GM12878 (cell line): ENCODE measurements around the gene SLC35G6. TPM values are rescaled to one million over a fixed set of nuclear protein-coding genes. Genes with fewer than 3 reads are reported as not detected.

ENCODE experiments used
- BMI1 ChIP-seq: fragments of 450-650 bp; IDR thresholded peaks from 2 replicates; pipeline ENCODE4 v1.6.1; 2016; ENCODE audit warnings: mild to moderate bottlenecking, moderate library complexity, borderline replicate concordance
- CHD2 ChIP-seq: IDR thresholded peaks from 2 replicates; pipeline ENCODE4 v1.6.1; 2011; ENCODE audit warnings: low read depth, low read length, improper control_type of control experiment, borderline replicate concordance
- EZH2 ChIP-seq: IDR thresholded peaks from 2 replicates; pipeline ENCODE4 v1.6.1; 2012; ENCODE audit warnings: low read depth, mild to moderate bottlenecking, control low read depth, inconsistent platforms, low read length, borderline replicate concordance; ENCODE audit not compliant: control insufficient read depth
- HDAC6 ChIP-seq: fragments of 200-600 bp; sonication (generic); IDR thresholded peaks from one replicate; pipeline ENCODE4 v1.8.0; 2017; ENCODE audit warnings: antibody characterized with exemption; ENCODE audit not compliant: unreplicated experiment
- LARP7 ChIP-seq: fragments of 450-650 bp; IDR thresholded peaks from 2 replicates; pipeline ENCODE4 v1.6.1; 2017; ENCODE audit warnings: mild to moderate bottlenecking
- MXI1 ChIP-seq: fragments of 150-350 bp; IDR thresholded peaks from 2 replicates; pipeline ENCODE4 v1.6.1; 2011; ENCODE audit warnings: low read depth, mild to moderate bottlenecking, inconsistent platforms, low read length, improper control_type of control experiment
- RAD21 ChIP-seq: IDR thresholded peaks from 2 replicates; pipeline ENCODE4 v1.6.1; 2011; ENCODE audit warnings: mild to moderate bottlenecking, low read depth, low read length, moderate library complexity; ENCODE audit not compliant: insufficient read depth
- RB1 ChIP-seq: fragments of 450-650 bp; formaldehyde crosslinking; IDR thresholded peaks from 2 replicates; pipeline ENCODE4 v1.6.1; 2017; ENCODE audit warnings: mild to moderate bottlenecking, borderline replicate concordance
- SPI1 ChIP-seq: IDR thresholded peaks from 2 replicates; pipeline ENCODE4 v1.6.1; 2011; ENCODE audit warnings: low read depth, mild to moderate bottlenecking, low read length, moderate library complexity, borderline replicate concordance; ENCODE audit not compliant: insufficient read depth
- polyA plus RNA-seq, 11 experiments: library from polyadenylated mRNA; depleted of rRNA in 4 of 11; unstranded in 6 of 11; stranded (reverse) in 5 of 11; fragments of >200 nt; fragmentation: Nextera tagmentation in 4 of 11; fragmentation: Illumina TruSeq in 1 of 11; extraction: Ambion mirVana in 4 of 11; extraction: Trizol in 1 of 11; gene quantifications; 1 replicate in 1 of 11; 2 replicates in 10 of 11; pipeline versions ENCODE4 v1.2.1 to v1.2.3, GENCODE V29; 2011 to 2016; ENCODE audit warnings: inconsistent platforms in 2 of 11, missing spikeins in 2 of 11, low read depth in 1 of 11
- total RNA-seq, 4 experiments: library from RNA; depleted of rRNA in 3 of 4; stranded (reverse); fragments of >200 nt in 3 of 4; fragmentation: Illumina TruSeq in 1 of 4; extraction: Trizol in 1 of 4; gene quantifications; 2 replicates each; pipeline versions ENCODE4 v1.2.1 to v1.2.3, GENCODE V29; 2013 to 2021
- TF ChIP-seq, protein P1 (sequence below): fragments of 450-650 bp; conservative IDR thresholded peaks from 2 replicates; pipeline ENCODE4 v1.6.1; 2017; ENCODE audit warnings: mild to moderate bottlenecking, moderate library complexity
- TF ChIP-seq, protein P2 (sequence below): fragments of 450-650 bp; IDR thresholded peaks from 2 replicates; pipeline ENCODE4 v1.6.1; 2017; ENCODE audit warnings: mild to moderate bottlenecking, low read depth, inconsistent platforms; ENCODE audit not compliant: poor library complexity, severe bottlenecking
- TF ChIP-seq, protein P3 (sequence below): IDR thresholded peaks from 2 replicates; pipeline ENCODE4 v1.6.1; 2011; ENCODE audit warnings: mild to moderate bottlenecking, low read depth, low read length, moderate library complexity; ENCODE audit not compliant: insufficient replicate concordance
- TF ChIP-seq, protein P4 (sequence below): IDR thresholded peaks from 2 replicates; pipeline ENCODE4 v1.6.1; 2012; ENCODE audit warnings: low read depth, low read length, improper control_type of control experiment

Gene SLC35G6
- total and polyA plus RNA-seq, 10 of the 15 experiments (the other 5 are each of a cell fraction or from before 2014, with no cell fraction given), result 0.20 TPM; not detected in 9

DNA sequence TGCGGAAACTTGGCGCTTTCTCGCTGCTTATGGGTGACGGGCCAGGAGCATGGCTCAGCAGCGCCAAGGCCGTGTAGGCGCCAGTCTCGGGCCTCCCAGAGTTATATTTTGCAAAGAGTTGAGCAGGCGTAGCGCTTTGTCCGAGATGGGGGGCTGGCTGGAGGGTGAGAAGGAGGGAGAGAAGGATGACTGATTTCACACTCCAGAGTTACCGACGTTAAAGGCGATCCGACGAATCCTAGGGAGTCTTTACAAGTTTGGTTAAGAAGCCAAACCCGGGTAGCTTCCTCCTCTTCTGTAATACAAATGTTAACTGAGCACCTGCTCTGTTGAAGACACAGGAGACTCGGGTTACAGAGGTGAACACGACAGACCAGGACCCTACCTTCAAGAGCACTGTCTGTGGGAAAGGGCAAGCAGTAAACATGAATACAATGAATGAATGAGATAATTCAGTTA lies 3.7 kb downstream of the SLC35G6 start (continued):
- TF ChIP-seq, protein P1, sequence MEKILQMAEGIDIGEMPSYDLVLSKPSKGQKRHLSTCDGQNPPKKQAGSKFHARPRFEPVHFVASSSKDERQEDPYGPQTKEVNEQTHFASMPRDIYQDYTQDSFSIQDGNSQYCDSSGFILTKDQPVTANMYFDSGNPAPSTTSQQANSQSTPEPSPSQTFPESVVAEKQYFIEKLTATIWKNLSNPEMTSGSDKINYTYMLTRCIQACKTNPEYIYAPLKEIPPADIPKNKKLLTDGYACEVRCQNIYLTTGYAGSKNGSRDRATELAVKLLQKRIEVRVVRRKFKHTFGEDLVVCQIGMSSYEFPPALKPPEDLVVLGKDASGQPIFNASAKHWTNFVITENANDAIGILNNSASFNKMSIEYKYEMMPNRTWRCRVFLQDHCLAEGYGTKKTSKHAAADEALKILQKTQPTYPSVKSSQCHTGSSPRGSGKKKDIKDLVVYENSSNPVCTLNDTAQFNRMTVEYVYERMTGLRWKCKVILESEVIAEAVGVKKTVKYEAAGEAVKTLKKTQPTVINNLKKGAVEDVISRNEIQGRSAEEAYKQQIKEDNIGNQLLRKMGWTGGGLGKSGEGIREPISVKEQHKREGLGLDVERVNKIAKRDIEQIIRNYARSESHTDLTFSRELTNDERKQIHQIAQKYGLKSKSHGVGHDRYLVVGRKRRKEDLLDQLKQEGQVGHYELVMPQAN, result peak; percentile 63
- TF ChIP-seq, protein P2, sequence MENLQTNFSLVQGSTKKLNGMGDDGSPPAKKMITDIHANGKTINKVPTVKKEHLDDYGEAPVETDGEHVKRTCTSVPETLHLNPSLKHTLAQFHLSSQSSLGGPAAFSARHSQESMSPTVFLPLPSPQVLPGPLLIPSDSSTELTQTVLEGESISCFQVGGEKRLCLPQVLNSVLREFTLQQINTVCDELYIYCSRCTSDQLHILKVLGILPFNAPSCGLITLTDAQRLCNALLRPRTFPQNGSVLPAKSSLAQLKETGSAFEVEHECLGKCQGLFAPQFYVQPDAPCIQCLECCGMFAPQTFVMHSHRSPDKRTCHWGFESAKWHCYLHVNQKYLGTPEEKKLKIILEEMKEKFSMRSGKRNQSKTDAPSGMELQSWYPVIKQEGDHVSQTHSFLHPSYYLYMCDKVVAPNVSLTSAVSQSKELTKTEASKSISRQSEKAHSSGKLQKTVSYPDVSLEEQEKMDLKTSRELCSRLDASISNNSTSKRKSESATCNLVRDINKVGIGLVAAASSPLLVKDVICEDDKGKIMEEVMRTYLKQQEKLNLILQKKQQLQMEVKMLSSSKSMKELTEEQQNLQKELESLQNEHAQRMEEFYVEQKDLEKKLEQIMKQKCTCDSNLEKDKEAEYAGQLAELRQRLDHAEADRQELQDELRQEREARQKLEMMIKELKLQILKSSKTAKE, result no peak
- peak; percentile 75 for TF ChIP-seq LARP7
- TF ChIP-seq, protein P3, sequence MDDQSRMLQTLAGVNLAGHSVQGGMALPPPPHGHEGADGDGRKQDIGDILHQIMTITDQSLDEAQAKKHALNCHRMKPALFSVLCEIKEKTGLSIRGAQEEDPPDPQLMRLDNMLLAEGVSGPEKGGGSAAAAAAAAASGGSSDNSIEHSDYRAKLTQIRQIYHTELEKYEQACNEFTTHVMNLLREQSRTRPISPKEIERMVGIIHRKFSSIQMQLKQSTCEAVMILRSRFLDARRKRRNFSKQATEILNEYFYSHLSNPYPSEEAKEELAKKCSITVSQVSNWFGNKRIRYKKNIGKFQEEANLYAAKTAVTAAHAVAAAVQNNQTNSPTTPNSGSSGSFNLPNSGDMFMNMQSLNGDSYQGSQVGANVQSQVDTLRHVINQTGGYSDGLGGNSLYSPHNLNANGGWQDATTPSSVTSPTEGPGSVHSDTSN, result no peak
- TF ChIP-seq, protein P4, sequence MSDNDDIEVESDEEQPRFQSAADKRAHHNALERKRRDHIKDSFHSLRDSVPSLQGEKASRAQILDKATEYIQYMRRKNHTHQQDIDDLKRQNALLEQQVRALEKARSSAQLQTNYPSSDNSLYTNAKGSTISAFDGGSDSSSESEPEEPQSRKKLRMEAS, result 0 out of 2 replicates have a peak, but pooled peaks have one; percentile 47
- no peak for TF ChIP-seq BMI1
- TF ChIP-seq SPI1, result no peak
- TF ChIP-seq RB1, result peak; percentile 31; the same call in 1 of the 2 replicates
- no peak for TF ChIP-seq CHD2
- 0 out of 2 replicates have a peak, but pooled peaks have one; percentile 5 for TF ChIP-seq RAD21
- TF ChIP-seq HDAC6, result no peak
- no peak for TF ChIP-seq EZH2
- TF ChIP-seq MXI1, result peak; percentile 78
